A549 (cell line): Measurements from ENCODE around the gene MSTN. TPM values are rescaled to one million over a fixed set of nuclear protein-coding genes. Genes with fewer than 3 reads are reported as not detected.

Source experiments
- ATAC-seq, 2 experiments: fragments of 200-7000 bp in 1 of 2; fragments of >200 bp in 1 of 2; cut with Nextera tagmentation in 1 of 2; cut with Tn5 transposase in 1 of 2; 3 replicates each; pipeline versions ENCODE4 v1.8.0 to v1.9.1; 2018 to 2020; ENCODE audit warnings: mild to moderate bottlenecking in 1 of 2, moderate library complexity in 1 of 2
- CTCF ChIA-PET: fragments of 300-600 bp; sonication (Branson Sonifier 250); formaldehyde crosslinking; extraction: SDS; loops from one replicate; lab custom pipeline; 2021; ENCODE audit warnings: antibody characterized with exemption, inconsistent platforms; lab: Yijun Ruan, JAX
- POLR2A ChIA-PET: fragments of 350-600 bp; formaldehyde crosslinking; extraction: SDS; loops from one replicate; lab custom pipeline; 2021; ENCODE audit warnings: antibody characterized with exemption, inconsistent platforms; lab: Yijun Ruan, JAX
- DNase-seq, 2 experiments: peaks; one replicate each; pipeline versions ENCODE4 v3.0.0 to v3.0.0-alpha.2; 2011 to 2016; ENCODE audit warnings: low read depth in 1 of 2, low spot score in 1 of 2
- FAIRE-seq: peaks from 2 replicates; lab custom pipeline; 2011; peaks lifted over from hg19 to GRCh38; lab: Jason Lieb, UNC
- H3K27ac ChIP-seq, 2 experiments: fragments of >200 bp; sonication (Bioruptor Twin); formaldehyde crosslinking; 3 replicates each; pipeline ENCODE4 v1.5.1; 2016 to 2017
- H3K4me1 ChIP-seq: fragments of >200 bp; sonication (Bioruptor Twin); formaldehyde crosslinking; 3 replicates; pipeline ENCODE4 v1.6.1; 2016
- H3K4me2 ChIP-seq: fragments of >200 bp; sonication (Bioruptor Twin); formaldehyde crosslinking; 3 replicates; pipeline ENCODE4 v1.6.1; 2016
- H3K4me3 ChIP-seq: fragments of >200 bp; sonication (Bioruptor Twin); formaldehyde crosslinking; 3 replicates; pipeline ENCODE4 v1.5.1; 2016
- H3K9me3 ChIP-seq: fragments of >200 bp; sonication (Bioruptor Twin); formaldehyde crosslinking; 3 replicates; pipeline ENCODE4 v1.6.1; 2016
- CHD4 ChIP-seq: fragments of 200-600 bp; sonication (generic); IDR thresholded peaks from 2 replicates; pipeline ENCODE4 v1.6.1; 2016; ENCODE audit warnings: antibody characterized with exemption, mild to moderate bottlenecking, borderline replicate concordance
- EHF ChIP-seq: fragments of 250-450 bp; sonication (Bioruptor Pico); IDR thresholded peaks from 2 replicates; pipeline ENCODE4 v1.5.0; 2020; ENCODE audit warnings: mild to moderate bottlenecking
- FOXS1 ChIP-seq: fragments of 250-450 bp; sonication (Bioruptor Pico); IDR thresholded peaks from 2 replicates; pipeline ENCODE4 v1.5.0; 2020; ENCODE audit warnings: mild to moderate bottlenecking, moderate library complexity
- GATA3 ChIP-seq: IDR thresholded peaks from 2 replicates; pipeline ENCODE4 v1.6.1; 2012; ENCODE audit warnings: borderline replicate concordance
- HDAC2 ChIP-seq: fragments of 200-600 bp; sonication (generic); IDR thresholded peaks from 2 replicates; pipeline ENCODE4 v1.6.1; 2016
- HMGXB4 ChIP-seq: fragments of 250-450 bp; sonication (Bioruptor Pico); IDR thresholded peaks from 2 replicates; pipeline ENCODE4 v1.5.0; 2021; ENCODE audit warnings: mild to moderate bottlenecking, moderate library complexity, borderline replicate concordance
- HOXB13 ChIP-seq: fragments of 250-450 bp; sonication (Bioruptor Pico); IDR thresholded peaks from 2 replicates; pipeline ENCODE4 v1.5.0; 2020; ENCODE audit warnings: low read depth, mild to moderate bottlenecking, moderate library complexity
- HOXB5 ChIP-seq: fragments of 250-450 bp; sonication (Bioruptor Pico); IDR thresholded peaks from 2 replicates; pipeline ENCODE4 v1.5.0; 2020; ENCODE audit warnings: mild to moderate bottlenecking, moderate library complexity
- JUN ChIP-seq, 2 experiments: fragments of >200 bp; sonication (Bioruptor Twin); formaldehyde crosslinking; IDR thresholded peaks; 2 replicates in 1 of 2; 3 replicates in 1 of 2; pipeline ENCODE4 v1.6.1; 2016 to 2017
- MAX ChIP-seq: IDR thresholded peaks from 2 replicates; pipeline ENCODE4 v1.6.1; 2012
- NPAS2 ChIP-seq: fragments of 250-450 bp; sonication (Bioruptor Pico); IDR thresholded peaks from 2 replicates; pipeline ENCODE4 v1.8.0; 2022; ENCODE audit warnings: mild to moderate bottlenecking, moderate library complexity, borderline replicate concordance
- POLR2A ChIP-seq: IDR thresholded peaks from 2 replicates; pipeline ENCODE4 v1.6.1; 2012; ENCODE audit warnings: mild to moderate bottlenecking, low read length
- POLR2AphosphoS2 ChIP-seq: conservative IDR thresholded peaks from 2 replicates; pipeline ENCODE4 v1.6.1; 2012; ENCODE audit warnings: low read length, improper control_type of control experiment, inconsistent platforms
- RARB ChIP-seq: fragments of 250-450 bp; sonication (Bioruptor Pico); IDR thresholded peaks from 2 replicates; pipeline ENCODE4 v1.8.0; 2021; ENCODE audit warnings: mild to moderate bottlenecking, moderate library complexity
- TFCP2L1 ChIP-seq: fragments of 250-450 bp; sonication (Bioruptor Pico); IDR thresholded peaks from 2 replicates; pipeline ENCODE4 v1.5.0; 2021; ENCODE audit warnings: mild to moderate bottlenecking
- ZC3H11A ChIP-seq: fragments of 450-650 bp; IDR thresholded peaks from 2 replicates; pipeline ENCODE4 v1.6.1; 2014; ENCODE audit warnings: antibody characterized with exemption, mild to moderate bottlenecking
- WGBS: methylation state at CpG from one replicate; pipeline ENCODE4 v1.1.6; 2017; ENCODE audit errors: missing lambda C conversion rate; 5-methylcytosine and 5-hydroxymethylcytosine counted together
- polyA plus RNA-seq, 4 experiments: library from polyadenylated mRNA; depleted of rRNA in 3 of 4; stranded (reverse); fragments of >200 nt; fragmentation: RNase III in 1 of 4; extraction: RNeasy Plus Mini Kit Qiagen cat#74134 plus additional on column Dnase treatment in 1 of 4; gene quantifications; 2 replicates in 3 of 4; 3 replicates in 1 of 4; pipeline ENCODE4 v1.2.3, GENCODE V29; 2011 to 2017
- TF ChIP-seq, protein P1 (sequence below): fragments of >200 bp; sonication (Bioruptor Twin); formaldehyde crosslinking; IDR thresholded peaks from 3 replicates; pipeline ENCODE4 v1.6.1; 2016
- TF ChIP-seq, protein P2 (sequence below): fragments of 200-600 bp; sonication (generic); IDR thresholded peaks from 2 replicates; pipeline ENCODE4 v1.6.1; 2016; ENCODE audit warnings: antibody characterized with exemption, mild to moderate bottlenecking, moderate library complexity

Gene MSTN
- polyA plus RNA-seq, 2 of the 4 experiments (the other 2 are of a cell fraction) = 0.06 to 0.13 TPM

DNA sequence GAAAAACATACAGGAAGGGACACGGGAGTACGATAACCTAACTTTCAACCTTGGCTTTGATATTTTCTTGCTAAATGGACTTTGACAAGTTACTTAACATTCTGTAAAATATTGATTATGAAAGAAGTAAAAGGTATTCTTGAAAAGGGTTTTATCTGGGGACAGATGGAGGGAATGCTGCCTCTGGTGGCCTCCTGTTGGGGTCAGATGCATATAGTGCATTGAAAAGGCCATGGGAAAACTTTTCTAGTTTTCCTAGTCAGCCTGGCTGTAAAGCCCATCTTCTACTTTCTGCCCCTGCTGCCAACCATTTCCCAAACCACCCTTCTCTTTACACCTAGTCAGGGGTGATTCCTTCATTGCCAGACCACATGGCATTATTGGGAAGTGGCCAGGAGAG is 22.2 kb upstream of the MSTN start (continued):
- no peak for TF ChIP-seq RARB (CRISPR knock-in tag)
- TF ChIP-seq, all 56 proteins: peak for 0

DNA sequence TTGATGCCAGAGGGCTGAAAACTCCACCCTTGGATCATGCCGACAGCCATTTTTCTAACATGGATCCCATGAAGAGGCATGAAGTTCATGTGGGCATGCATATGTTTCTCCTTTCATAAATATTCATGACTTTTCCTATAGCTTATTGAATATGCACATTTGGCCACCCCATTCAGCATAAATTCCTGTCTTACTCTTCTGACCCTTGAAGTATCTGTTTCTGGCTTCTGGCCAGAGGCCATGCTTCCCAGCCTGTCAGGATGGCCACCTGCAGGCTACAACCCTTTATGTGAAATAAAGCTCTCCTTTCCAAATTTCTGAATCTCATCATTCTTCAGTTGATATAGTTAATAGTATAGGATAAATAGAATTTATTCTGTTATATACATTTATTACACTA is 19.6 kb upstream of the MSTN start:
- H3K27ac ChIP-seq = no peak overlapping the region
- H3K4me3 ChIP-seq = no peak overlapping the region
- H3K4me2 ChIP-seq = no peak overlapping the region
- no peak for FAIRE-seq
- H3K4me1 ChIP-seq = no peaks in the 10 kb centered on the region
- WGBS = 87% methylated on average over 1 of the region's 1 CpG
- TF ChIP-seq, protein P1, sequence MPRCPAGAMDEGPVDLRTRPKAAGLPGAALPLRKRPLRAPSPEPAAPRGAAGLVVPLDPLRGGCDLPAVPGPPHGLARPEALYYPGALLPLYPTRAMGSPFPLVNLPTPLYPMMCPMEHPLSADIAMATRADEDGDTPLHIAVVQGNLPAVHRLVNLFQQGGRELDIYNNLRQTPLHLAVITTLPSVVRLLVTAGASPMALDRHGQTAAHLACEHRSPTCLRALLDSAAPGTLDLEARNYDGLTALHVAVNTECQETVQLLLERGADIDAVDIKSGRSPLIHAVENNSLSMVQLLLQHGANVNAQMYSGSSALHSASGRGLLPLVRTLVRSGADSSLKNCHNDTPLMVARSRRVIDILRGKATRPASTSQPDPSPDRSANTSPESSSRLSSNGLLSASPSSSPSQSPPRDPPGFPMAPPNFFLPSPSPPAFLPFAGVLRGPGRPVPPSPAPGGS = no peak
- no peak for TF ChIP-seq POLR2A
- TF ChIP-seq FOXS1 (CRISPR knock-in tag) = no peak
- no peak for TF ChIP-seq EHF (CRISPR knock-in tag)
- no peak for TF ChIP-seq POLR2AphosphoS2
- no peak for TF ChIP-seq GATA3
- TF ChIP-seq, protein P2, sequence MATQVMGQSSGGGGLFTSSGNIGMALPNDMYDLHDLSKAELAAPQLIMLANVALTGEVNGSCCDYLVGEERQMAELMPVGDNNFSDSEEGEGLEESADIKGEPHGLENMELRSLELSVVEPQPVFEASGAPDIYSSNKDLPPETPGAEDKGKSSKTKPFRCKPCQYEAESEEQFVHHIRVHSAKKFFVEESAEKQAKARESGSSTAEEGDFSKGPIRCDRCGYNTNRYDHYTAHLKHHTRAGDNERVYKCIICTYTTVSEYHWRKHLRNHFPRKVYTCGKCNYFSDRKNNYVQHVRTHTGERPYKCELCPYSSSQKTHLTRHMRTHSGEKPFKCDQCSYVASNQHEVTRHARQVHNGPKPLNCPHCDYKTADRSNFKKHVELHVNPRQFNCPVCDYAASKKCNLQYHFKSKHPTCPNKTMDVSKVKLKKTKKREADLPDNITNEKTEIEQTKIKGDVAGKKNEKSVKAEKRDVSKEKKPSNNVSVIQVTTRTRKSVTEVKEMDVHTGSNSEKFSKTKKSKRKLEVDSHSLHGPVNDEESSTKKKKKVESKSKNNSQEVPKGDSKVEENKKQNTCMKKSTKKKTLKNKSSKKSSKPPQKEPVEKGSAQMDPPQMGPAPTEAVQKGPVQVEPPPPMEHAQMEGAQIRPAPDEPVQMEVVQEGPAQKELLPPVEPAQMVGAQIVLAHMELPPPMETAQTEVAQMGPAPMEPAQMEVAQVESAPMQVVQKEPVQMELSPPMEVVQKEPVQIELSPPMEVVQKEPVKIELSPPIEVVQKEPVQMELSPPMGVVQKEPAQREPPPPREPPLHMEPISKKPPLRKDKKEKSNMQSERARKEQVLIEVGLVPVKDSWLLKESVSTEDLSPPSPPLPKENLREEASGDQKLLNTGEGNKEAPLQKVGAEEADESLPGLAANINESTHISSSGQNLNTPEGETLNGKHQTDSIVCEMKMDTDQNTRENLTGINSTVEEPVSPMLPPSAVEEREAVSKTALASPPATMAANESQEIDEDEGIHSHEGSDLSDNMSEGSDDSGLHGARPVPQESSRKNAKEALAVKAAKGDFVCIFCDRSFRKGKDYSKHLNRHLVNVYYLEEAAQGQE = no peak
- TF ChIP-seq CHD4 = no peak
- ATAC-seq = no peak
- CTCF ChIA-PET = interaction anchor here (1.0 to 2.3 kb wide), 4 partner anchors 11 to 284 kb away, joined by 3 to 5 read pairs (median 4); no protein-coding TSS in a partner anchor
- peaks cover 11% of the 10 kb centered on the region; the same call in 2 of the 3 replicates for H3K9me3 ChIP-seq
- no peak for DNase-seq
- POLR2A ChIA-PET = no interaction called here

DNA sequence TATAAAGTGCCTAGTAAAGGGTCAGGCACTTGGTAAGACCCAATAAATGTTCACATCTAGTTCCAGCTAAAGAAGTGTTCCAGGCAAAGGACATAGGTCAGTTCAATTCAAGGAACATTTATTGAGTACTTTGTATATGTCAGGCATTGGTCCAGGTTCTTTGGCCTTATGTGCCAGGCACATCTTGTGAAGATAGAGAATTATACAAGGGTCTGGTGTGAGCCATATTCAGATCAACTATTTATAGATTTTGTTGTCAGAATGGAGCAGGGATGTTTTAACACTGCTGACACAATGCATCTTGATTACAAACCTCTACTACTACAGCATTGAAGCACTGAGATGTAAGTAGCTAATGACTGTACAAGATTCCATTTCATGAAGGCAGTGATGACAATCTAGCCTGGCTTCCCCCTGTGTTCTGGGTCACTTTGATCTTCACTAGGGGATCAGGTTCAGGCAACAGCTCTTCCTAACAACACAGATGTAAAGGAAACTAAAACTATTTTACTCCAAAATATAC is 18.1 kb upstream of the MSTN start:
- TF ChIP-seq JUN (IDR thresholded peaks at IDR 0.05) = no peak
- TF ChIP-seq TFCP2L1 (CRISPR knock-in tag) = no peak
- no peak for TF ChIP-seq HDAC2
- TF ChIP-seq NPAS2 (CRISPR knock-in tag) = no peak
- no peak for TF ChIP-seq MAX
- TF ChIP-seq HOXB13 = no peak
- TF ChIP-seq ZC3H11A = no peak
- DNase-seq = no peak
- H3K27ac ChIP-seq = no peak overlapping the region
- no peak for FAIRE-seq
- CTCF ChIA-PET = interaction anchor here (0.8 to 1.5 kb wide), 3 partner anchors 8 to 232 kb away, joined by 3 to 11 read pairs (median 3); a partner anchor contains a TSS
- peaks cover 15% of the 10 kb centered on the region; the same call in 2 of the 3 replicates for H3K9me3 ChIP-seq
- H3K4me1 ChIP-seq = no peaks in the 10 kb centered on the region
- no peak overlapping the region for H3K4me3 ChIP-seq
- POLR2A ChIA-PET = no interaction called here
- H3K4me2 ChIP-seq = no peak overlapping the region
- no peak for ATAC-seq

GRCh38 chr2:190079160-190079559 is 16.6 kb upstream of the MSTN start:
- H3K9me3 ChIP-seq = peaks cover 17% of the 10 kb centered on the region; the same call in 2 of the 3 replicates

More at GRCh38 chr2:190079160-190079559, 16.6 kb upstream of the MSTN start:
- ATAC-seq (no peak), FAIRE-seq (no peak), DNase-seq (no peak)
- Histone ChIP-seq H3K4me1 (no peaks in the 10 kb centered on the region), H3K27ac (no peak overlapping the region), H3K4me2 (no peak overlapping the region), H3K4me3 (no peak overlapping the region)
- ChIA-PET CTCF (interaction anchor here (1.0 to 1.4 kb wide), 2 partner anchors 8 to 10 kb away, joined by 4 to 5 read pairs; no protein-coding TSS in a partner anchor), POLR2A (no interaction called here)
- TF ChIP-seq HMGXB4 = no peak
- TF ChIP-seq TFCP2L1 (CRISPR knock-in tag) = no peak
- TF ChIP-seq HOXB5 = no peak
- 69% methylated on average over 2 of the region's 2 CpGs for WGBS
